OCI-M2 (cell line): Measurements from ENCODE around the gene ALKBH5.
A peak's percentile ranks its signal among the peaks of the same experiment; 100 is the strongest.

Experiments
- DNase-seq: peaks from one replicate; lab custom pipeline; 2025; ENCODE audit not compliant: unreplicated experiment; lab: John Stamatoyannopoulos, UW

ALKBH5 gene

DNA sequence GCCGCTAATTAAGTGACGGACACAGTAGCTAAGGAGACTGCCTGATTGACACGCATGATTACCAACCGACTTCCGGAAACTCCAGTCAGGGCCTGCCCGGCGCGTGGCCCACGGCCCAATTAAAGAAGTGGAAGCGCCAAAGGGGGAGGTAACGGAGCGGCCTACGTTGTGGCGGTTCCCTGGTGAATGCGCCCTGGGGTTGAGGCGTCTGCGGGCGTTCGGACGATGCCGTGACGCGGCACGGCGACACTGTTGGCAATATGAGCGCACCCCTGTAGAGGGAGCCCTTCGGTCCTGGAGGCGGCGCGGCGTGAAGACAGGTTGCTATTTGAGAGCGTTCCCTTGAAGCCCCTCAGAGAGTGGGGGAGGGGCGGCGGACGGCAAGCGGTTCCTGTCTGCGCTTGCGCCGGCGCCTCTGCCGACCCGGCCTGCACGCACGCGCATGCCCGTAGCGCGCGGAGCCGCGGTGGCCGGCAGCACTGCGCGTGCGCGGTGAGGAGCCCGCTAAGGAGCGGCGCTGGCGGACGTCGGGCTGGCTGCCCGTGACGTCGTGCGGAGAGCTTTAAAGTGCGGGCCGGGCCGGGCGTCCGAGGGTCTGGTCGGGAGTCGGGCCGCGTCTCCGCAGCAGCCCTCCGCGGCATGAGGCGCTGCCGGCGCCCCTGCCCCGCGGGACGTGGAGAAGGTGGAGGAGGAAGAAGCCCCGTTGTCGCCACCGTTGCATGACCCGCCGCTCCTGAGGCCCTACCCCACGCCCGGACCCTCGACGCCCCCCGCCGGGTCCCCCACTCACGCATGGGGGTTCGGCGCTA, at the start of gene ALKBH5:
Gene ALKBH5, plus strand, starts transcription at position 495 of the 809 bp plus-strand sequence. CDS start 416 bp downstream, outside the sequence.
- DNase-seq, result peak; percentile 86

DNA sequence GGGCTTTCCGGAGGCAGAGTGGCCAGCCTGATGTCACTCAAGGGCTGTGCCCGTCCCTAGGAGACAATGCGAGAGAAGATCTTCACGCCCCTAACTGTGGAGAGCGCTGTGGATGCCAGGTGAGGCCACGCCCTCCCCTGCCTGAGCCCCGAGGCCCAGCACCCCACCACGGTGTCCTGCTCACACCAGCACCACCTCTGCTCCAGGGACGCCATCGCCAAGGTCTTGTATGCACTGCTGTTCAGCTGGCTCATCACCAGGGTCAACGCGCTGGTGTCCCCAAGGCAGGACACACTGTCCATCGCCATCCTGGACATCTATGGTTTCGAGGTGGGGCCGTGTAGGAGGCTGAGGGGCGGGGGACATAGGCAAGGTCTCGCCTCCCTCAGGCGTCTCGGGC, 47.3 kb upstream of the ALKBH5 start:
- no peak for DNase-seq

DNA sequence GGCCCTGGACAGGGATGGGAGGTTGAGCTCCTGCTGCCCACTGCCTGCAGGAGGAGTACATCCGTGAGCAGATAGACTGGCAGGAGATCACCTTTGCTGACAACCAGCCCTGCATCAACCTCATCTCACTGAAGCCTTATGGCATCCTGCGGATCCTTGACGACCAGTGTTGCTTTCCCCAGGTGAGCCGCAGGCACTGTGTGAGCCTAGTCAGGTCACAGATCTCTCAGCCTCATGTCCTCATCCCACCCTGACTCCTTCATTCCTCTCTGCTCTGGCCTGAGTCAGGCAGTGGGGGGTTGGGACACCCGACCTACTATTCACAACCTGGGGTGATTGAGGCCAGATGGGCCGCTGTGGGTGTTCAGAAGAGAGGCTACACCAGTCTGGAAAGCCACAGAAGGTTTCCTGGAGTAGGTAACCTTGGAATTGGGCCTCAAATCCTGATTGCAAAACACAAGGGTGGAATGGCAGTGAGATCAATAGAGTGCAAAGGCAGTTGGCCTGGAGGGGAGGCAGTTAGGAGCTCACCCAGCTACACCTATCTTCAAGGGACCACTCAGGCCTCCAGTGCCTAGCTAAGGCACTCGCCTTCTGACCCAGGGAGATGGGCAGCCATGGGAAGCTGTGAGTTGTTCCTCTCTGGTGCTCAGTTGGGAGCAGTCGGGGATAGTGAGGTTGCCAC, 45.4 kb upstream of the ALKBH5 start:
- DNase-seq, result no peak

DNA sequence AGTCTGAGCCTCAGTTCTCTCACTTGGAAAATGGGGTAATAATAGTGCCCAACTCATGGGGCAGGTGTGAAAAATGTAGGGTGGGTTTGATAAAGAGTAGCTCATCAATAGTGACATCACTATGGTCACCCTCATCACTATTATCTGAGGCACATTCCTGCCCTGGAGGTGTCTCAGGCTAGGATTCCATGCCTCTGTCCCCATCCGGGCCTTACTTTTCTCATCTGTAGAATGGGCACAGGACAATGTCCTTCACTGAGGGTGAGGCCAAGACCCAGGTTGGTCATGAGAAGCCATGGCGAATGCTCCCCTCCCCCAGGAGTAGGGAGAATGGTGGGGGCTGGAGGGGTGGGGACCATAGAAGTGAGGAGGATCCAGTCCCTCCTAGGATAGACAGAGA, 44.5 kb upstream of the ALKBH5 start:
- DNase-seq, result no peak

DNA sequence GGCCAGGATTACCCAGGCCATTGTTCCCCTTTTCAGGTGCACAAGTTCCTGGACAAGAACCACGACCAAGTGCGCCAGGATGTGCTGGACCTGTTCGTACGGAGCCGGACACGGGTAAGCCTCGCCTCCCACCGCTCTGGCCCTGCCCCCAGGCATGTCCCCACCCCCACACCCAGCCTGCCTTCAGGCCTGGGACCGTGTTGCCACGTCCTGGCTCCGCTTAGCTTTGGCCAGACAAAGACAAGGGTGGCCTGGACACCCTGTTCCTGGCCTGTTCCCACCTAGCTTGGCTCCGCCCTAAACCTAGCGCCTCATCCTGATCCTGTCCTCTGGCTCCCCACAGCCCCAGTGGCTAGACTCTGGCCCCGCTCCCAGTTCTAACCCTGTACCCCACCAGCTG, 44.1 kb upstream of the ALKBH5 start:
- DNase-seq, result no peak

DNA sequence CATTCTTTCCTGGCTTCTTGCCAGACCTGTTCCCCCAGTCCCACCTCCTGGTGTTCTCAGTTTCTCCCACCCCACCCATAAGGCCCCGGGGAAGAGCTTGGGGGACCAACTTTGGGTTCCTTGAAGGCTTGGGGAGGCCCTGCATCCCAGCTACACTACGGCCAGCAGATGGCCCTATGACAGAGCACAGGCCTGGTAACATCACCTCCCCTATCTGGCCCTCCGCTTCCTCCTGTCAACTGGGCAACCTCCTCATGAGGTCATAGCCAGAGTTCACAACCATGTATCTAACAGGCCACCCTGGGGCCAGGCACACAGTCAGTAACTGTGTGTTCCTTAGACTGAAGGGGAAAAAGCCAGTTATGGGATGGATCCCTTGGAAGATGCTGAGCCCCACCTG, 43.7 kb upstream of the ALKBH5 start:
- DNase-seq, result no peak

DNA sequence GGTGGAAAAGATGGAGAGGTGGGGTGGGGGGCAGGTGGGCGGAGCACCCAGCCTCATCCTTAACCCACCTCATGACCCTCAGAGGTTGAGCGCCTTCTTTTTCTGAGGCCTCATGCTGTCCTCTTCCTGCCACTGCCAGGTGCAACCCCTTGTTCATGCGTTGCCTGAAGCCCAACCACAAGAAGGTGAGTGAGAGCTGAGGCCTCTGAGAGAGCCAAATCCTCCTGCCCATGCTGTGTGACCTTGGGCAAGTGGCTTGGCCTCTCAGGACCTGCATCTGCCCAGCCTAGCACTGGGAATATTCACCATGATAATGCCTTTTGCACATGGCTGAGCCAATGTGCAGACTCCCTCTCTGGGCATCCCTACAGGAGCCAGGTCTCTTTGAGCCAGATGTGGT, 43.0 kb upstream of the ALKBH5 start:
- no peak for DNase-seq

DNA sequence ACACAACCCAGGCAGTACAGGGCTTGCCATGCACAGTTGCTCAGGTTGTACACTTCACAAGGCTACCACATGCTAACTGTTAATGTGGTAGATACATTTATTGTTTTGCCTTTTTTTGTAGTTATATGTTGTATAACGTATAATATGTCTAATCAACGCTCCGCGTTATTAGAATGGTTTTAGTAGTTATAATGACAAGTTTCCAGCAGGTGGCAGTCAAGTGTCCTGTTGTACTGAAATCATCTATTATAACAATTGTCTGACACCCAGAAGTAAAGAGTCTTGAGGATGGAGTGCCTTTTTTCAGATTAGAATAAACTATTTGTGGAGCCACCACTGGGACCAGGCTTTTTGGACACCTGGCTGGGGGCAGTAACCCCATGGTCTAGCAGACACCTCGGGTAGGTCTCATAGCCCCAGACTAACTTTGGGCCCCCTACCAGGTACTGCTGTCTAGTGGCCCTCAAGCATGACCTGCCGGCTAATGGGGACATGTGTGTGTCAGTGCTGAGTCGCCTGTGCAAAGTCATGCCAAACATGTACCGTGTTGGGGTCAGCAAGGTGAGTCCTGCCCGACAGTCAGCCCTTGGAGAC, 42.3 kb upstream of the ALKBH5 start:
- DNase-seq, result peak; percentile 47

DNA sequence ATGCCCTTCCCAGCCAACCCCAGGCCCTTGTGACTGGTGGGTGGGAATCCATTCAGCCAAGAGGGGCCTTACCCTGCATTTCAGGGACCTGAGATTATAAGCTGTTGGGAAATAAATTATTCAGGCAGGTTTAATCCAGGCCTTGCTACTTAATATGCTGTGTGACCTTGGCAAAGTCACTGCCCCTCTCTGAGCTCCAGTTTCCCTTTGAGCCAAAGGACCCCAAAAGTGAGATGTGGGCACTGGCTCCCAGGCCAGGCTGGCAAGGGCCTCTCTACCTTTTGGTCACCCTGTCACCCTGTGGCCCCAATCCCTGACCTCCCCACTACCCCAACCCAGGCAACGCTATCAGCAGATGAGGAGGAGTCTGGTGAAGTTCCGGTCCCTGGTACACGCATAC, 41.2 kb upstream of the ALKBH5 start:
- no peak for DNase-seq

DNA sequence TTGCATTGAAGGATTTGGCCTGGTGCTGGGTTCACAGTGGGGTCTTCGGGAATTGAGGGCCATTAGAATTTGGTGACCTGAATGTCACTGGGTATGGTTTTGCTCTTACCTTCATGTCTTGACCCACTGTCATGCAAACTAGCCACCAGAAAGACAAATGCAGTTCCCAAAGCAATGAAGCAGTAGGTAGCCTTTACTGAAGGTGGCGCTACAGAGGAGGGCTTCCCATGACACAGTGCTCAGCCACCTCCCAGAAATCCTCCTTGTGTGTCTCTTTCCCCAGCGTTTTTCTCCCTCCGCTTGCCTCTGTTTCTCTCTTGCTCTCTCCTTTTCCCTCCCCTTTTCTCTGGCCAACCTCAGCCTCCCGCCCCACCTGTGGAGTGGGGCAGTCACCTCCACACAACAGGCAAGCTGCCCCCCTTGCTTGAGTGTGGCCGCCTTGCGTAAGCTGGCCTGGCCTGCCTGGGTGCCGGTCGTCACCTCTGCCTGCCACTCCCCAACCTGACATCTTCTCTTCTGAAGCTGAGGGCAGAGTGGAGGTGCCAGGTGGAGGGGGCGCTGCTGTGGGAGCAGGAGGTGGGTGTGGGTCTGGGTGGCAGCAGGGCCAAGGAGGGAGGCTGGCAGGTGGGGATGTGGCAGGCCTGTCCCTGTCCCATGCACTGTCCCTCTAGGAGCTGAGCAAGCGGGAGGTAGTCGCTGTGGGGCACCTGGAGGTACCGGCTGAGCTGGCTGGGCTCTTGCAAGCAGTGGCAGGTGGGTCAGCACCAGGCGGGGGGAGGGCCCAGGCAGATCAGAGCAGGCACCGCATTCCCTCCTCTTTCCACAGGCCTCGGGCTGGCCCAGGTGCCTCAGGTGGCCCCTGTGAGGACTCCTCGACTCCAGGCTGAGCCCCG, 40.3 kb upstream of the ALKBH5 start:
- DNase-seq, result no peak

DNA sequence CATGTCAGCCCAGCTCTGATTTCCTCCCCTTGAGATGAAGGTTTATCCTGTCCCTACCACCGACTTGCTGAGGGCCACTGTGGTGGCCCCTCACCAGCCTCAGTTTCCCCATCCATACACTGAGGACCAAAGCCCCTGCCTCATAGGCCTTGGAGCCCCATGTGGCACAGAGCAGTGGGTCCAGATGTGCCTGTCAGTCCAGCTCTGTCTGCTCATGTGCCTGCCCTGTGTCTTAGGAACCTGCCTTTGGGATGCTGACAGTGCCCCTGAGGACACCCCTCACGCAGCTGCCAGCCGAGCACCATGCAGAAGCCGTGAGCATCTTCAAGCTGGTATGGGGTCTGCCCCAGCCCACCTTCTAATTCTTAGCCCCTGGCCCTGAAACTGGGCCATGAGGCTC, 39.4 kb upstream of the ALKBH5 start:
- DNase-seq, result no peak

DNA sequence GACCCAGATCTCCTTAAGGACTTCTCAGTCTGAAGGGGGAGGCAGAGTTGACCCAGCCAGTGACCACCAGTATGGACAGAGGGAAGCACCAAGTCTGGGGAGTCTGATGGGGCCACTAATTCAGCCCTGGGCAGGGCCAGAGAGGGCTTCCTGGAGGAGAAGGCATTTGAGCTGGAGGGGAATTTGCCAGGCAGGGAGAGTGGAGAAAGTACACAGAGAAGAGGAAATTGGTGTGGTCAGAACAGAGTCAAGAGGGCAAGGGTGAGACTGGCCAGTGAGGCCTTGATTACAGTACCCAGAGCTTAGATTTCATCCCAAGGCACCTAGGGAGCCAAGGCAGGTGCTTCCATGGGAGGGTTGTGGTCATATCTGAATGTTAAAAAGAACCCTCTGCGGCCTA, 38.8 kb upstream of the ALKBH5 start:
- DNase-seq, result no peak

DNA sequence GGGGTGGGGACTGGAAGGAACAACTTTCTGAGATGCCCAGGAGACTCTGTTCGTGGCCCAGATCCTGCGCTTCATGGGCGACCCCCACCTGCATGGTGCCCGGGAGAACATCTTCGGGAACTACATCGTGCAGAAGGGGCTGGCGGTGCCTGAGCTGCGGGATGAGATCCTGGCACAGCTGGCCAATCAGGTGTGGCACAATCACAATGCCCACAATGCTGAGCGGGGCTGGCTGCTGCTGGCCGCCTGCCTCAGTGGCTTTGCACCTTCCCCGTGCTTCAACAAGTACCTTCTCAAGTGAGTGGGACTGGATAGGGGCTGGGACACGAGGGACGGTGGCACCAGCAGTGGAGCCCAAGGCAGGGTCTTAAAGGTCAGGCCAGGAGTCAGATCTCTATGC, 37.8 kb upstream of the ALKBH5 start:
- DNase-seq, result no peak

DNA sequence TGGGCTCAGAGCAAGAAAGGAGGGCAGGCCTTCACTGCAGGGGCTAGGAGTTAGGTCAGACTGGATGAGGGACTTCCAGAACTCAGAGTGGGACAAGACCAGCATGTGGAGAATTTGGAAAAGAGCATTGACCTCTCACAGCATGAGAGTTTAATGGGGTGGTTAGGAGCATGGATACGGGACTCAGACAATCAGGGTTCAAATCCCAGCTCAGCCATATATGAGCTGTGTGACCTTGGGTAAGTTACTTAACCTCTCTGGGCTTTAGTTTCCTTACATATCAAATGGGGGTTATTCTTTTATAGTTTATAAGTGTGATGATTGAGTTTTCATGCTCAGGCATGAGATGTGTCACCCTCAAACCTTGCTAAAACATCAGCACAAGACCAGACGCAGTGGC, 37.4 kb upstream of the ALKBH5 start:
- DNase-seq, result no peak

DNA sequence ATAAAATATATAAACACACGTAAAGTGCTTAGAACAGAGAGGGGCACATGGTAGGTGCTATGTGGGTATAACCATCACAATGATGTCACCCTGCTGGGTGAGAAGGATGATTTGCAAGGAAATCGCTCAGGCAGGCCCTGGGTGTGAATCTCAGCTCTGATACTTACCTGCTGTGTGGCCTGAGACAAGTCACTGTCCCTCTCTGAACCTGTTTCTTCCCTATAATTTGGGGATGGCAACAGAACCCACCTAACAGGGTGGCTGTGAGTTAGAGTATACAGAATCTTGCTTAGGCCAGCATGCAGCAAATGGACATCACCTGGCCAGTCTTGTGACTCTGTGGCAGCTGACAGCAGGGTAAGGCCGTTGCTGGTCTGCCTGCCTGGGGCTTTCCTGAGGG, 36.6 kb upstream of the ALKBH5 start:
- DNase-seq, result no peak

DNA sequence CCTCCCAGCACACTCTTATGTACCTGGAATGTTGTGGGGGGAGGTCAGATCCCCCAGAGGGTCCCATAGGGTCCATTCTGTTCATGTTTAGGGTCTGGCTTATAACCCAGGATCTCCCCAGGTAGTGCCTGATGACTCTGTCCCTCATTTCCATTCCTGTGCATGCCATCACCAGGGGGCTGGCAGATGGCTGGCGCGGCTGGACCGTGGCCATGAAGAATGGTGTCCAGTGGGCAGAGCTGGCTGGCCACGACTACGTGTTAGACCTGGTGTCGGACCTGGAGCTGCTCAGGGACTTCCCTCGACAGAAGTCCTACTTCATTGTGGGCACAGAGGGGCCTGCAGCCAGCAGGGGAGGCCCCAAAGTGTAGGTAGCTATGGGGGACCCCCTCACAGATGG, 35.0 kb upstream of the ALKBH5 start:
- DNase-seq, result no peak

DNA sequence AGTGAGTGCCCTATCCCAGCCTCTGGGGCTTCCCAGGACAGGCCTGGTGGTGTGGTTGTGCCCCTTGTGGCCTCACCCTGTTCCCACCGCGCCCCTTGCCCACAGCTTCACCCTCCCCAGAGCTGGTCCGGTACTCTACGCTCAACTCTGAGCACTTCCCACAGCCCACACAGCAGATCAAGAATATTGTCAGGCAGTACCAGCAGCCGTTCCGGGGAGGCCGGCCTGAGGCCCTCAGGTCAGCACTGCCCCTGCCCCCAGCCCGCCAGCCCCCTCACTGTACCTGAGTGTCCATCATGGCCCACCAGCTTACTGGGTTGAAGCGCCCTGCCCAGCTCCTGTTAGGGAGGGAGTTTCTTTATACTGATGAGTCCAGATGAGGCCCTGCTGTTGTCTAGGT, 32.3 kb upstream of the ALKBH5 start:
- no peak for DNase-seq

DNA sequence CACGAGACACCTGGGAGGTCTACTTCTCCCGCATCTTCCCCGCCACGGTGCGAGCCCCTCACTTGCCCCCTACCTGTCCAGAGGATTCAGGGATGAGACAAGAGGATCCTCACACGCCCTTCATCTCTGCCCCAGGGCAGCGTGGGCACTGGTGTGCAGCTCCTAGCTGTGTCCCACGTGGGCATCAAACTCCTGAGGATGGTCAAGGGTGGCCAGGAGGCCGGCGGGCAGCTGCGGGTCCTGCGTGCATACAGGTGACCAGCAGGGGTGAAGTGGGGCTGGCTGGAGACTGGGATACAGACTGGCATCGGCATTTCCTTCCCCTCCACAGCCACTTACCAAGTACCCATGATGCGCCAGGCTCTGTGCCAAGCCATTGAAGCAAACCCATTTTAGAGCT, 28.4 kb upstream of the ALKBH5 start:
- DNase-seq, result no peak

DNA sequence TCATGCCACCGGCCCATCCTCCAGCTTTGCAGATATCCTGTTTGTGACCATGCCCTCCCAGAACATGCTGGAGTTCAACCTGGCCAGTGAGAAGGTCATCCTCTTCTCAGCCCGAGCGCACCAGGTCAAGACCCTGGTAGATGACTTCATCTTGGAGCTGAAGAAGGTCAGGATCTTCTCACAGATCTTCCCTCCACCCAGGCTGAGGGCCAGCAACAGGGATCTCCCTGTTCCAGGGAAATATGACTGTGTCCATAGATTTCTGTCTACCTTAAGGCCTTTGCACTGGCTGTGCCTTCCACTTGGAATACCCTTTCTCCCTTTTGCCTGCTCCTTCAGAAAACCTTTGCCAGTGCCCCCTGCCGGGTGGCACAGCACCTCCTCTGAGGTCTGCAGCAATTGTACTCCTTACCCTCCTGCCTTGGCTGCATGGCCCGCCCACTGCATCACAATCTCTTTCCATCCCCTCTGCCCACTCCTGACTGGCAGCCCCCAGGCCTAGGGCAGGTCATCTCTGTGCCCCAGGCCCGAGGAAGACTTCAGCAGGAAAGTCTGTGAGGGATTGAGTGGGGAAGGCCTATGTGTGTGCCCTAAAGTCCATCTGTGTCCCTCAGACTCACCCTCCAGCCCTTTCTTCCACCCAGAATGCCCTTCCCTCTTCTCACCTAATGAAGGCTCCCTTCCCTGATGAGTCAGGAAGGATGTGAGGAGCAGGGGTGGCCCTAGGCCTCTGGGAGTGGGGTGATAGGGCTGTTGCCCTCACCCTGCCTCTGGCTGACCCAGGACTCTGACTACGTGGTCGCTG, 27.3 kb upstream of the ALKBH5 start:
- DNase-seq, result no peak

DNA sequence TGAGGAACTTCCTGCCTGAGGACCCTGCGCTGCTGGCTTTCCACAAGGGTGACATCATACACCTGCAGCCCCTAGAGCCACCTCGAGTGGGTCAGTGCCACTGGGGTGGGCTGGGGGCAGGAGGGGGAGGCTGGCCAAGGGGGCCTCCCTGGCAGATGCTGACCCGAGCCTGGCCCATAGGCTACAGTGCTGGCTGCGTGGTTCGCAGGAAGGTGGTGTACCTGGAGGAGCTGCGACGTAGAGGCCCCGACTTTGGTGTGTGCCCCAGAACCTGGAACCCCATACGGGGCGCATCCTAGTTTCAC, 26.7 kb upstream of the ALKBH5 start:
- DNase-seq, result no peak
